Upper lobe of left lung (tissue), 6 donors: ENCODE results near the gene NCF2. TPM values are rescaled to one million over a fixed set of nuclear protein-coding genes. Genes with fewer than 3 reads are reported as not detected.

Source experiments
- ATAC-seq, 2 donors: fragments of 200-7000 bp; cut with Tn5 transposase; one replicate each; pipeline ENCODE4 v1.9.1; 2022; ENCODE audit warnings: mild to moderate bottlenecking in 2 of 2, moderate library complexity in 2 of 2; ENCODE audit not compliant: low FRiP score in 2 of 2
- DNase-seq, 2 donors: peaks; one replicate each; pipeline ENCODE4 v3.0.0-alpha.2; 2019 to 2020
- H3K27ac ChIP-seq, 4 donors: fragments of 200-600 bp; sonication (generic); one replicate each; pipeline ENCODE4 v1.5.1; 2016 to 2019
- H3K27me3 ChIP-seq, 4 donors: fragments of 200-600 bp; sonication (generic); one replicate each; pipeline ENCODE4 v1.5.1; 2017 to 2019
- H3K36me3 ChIP-seq, 4 donors: fragments of 200-600 bp; sonication (generic); one replicate each; pipeline ENCODE4 v1.5.1; 2016 to 2019
- H3K4me1 ChIP-seq, 4 donors: fragments of 200-600 bp; sonication (generic); one replicate each; pipeline ENCODE4 v1.5.1; 2018 to 2019
- H3K4me3 ChIP-seq, 4 donors: fragments of 200-600 bp; sonication (generic); one replicate each; pipeline ENCODE4 v1.5.1; 2017 to 2019; ENCODE audit warnings: mild to moderate bottlenecking in 2 of 4, moderate library complexity in 1 of 4
- H3K9me3 ChIP-seq, 4 donors: fragments of 200-600 bp; sonication (generic); one replicate each; pipeline ENCODE4 v1.5.1; 2018 to 2019
- CTCF ChIP-seq, 6 experiments: fragments of 450-650 bp in 4 of 6; fragments of 200-600 bp in 2 of 6; sonication (generic) in 2 of 6; IDR thresholded peaks; one replicate each; pipeline ENCODE4 v1.5.1; 2016 to 2019; ENCODE audit warnings: antibody characterized with exemption in 6 of 6
- EP300 ChIP-seq, 4 donors: sonication (generic); formaldehyde crosslinking; IDR thresholded peaks; one replicate each; pipeline ENCODE4 v1.5.1; 2017; ENCODE audit warnings: antibody characterized with exemption in 4 of 4, control low read depth in 2 of 4
- POLR2A ChIP-seq, 4 donors: fragments of 450-650 bp; IDR thresholded peaks; one replicate each; pipeline ENCODE4 v1.5.1; 2016 to 2017; ENCODE audit warnings: antibody characterized with exemption in 4 of 4, mild to moderate bottlenecking in 2 of 4
- POLR2AphosphoS5 ChIP-seq, 2 donors: sonication (generic); formaldehyde crosslinking; IDR thresholded peaks; one replicate each; pipeline ENCODE4 v1.5.1; 2017; ENCODE audit warnings: antibody characterized with exemption in 2 of 2
- WGBS, 2 donors: methylation state at CpG; one replicate each; pipeline ENCODE4 v1.1.5; 2017 to 2018; 5-methylcytosine and 5-hydroxymethylcytosine counted together
- total RNA-seq, 6 donors: library from RNA; depleted of rRNA in 4 of 6; stranded (reverse); fragments of >200 nt in 4 of 6; gene quantifications; one replicate each; pipeline versions ENCODE4 v1.1.0 to v1.2.1, GENCODE V29; 2016 to 2021
- donor health status: DM: no; HTN: no; CAD: no; lungs with moderate emphysema.
- donor health status: DM: no; HTN: yes; CAD: no; lungs with severe emphysema.

Gene NCF2
- total RNA-seq, 6 donors from 2014 or later = 68.5 to 202 (median 143) TPM

GRCh38 chr1:183533617-183534174, 56.6 kb downstream of the NCF2 start:
- DNase-seq = no peak
- H3K4me3 ChIP-seq = no peak overlapping the region
- no peaks in the 10 kb centered on the region for H3K4me1 ChIP-seq
- no peak overlapping the region for H3K27ac ChIP-seq
- TF ChIP-seq POLR2AphosphoS5 (IDR thresholded peaks at IDR 0.05) (no peak), CTCF (IDR thresholded peaks at IDR 0.05) (no peak), POLR2A (IDR thresholded peaks at IDR 0.05) (no peak), EP300 (IDR thresholded peaks at IDR 0.05) (no peak)
- 90 to 93% methylated on average over 3 of the region's 3 CpGs for WGBS, 2 donors
- H3K36me3 ChIP-seq = peaks cover 20 to 91% (median 44%) of the 10 kb centered on the region in 4 donors
- no peaks in the 10 kb centered on the region for H3K27me3 ChIP-seq
- ATAC-seq = no peak
- no peaks in the 10 kb centered on the region for H3K9me3 ChIP-seq

- Histone ChIP-seq H3K27ac (no peak overlapping the region), H3K4me1 (no peaks in the 10 kb centered on the region), H3K4me3 (no peak overlapping the region), H3K9me3 (no peaks in the 10 kb centered on the region), H3K27me3 (no peaks in the 10 kb centered on the region), H3K36me3 (peaks cover 14 to 85% (median 32%) of the 10 kb centered on the region in 4 donors)
- 96 to 98% methylated on average over 3 of the region's 3 CpGs for WGBS, 2 donors
- no peak for DNase-seq
- no peak for ATAC-seq
- no peak for TF ChIP-seq POLR2A (IDR thresholded peaks at IDR 0.05)
- no peak for TF ChIP-seq CTCF (IDR thresholded peaks at IDR 0.05)
- TF ChIP-seq POLR2AphosphoS5 (IDR thresholded peaks at IDR 0.05) = no peak
- TF ChIP-seq EP300 (IDR thresholded peaks at IDR 0.05) = no peak
Observed at GRCh38 chr1:183528577-183528976, 61.7 kb downstream of the NCF2 start.

- DNase-seq (no peak), ATAC-seq (no peak)
- Histone ChIP-seq H3K27ac (no peak overlapping the region), H3K9me3 (no peaks in the 10 kb centered on the region), H3K4me3 (no peak overlapping the region), H3K4me1 (no peaks in the 10 kb centered on the region), H3K27me3 (no peaks in the 10 kb centered on the region), H3K36me3 (peaks cover 9 to 69% (median 20%) of the 10 kb centered on the region in 4 donors)
- WGBS, 2 donors = 96 to 97% methylated on average over 1 of the region's 1 CpG
- no peak for TF ChIP-seq POLR2A (IDR thresholded peaks at IDR 0.05)
Observed at GRCh38 chr1:183522104-183522503, 68.2 kb downstream of the NCF2 start.

- Histone ChIP-seq H3K27ac (no peak overlapping the region), H3K36me3 (peaks cover 7 to 70% (median 20%) of the 10 kb centered on the region in 4 donors), H3K4me1 (peaks cover 0 to under 1% (median 0%) of the 10 kb centered on the region in 4 donors), H3K4me3 (no peak overlapping the region), H3K27me3 (no peaks in the 10 kb centered on the region), H3K9me3 (no peaks in the 10 kb centered on the region)
- no peak for TF ChIP-seq CTCF (IDR thresholded peaks at IDR 0.05)
- TF ChIP-seq EP300 (IDR thresholded peaks at IDR 0.05) = no peak
- no peak for TF ChIP-seq POLR2A (IDR thresholded peaks at IDR 0.05)
- no peak for TF ChIP-seq POLR2AphosphoS5 (IDR thresholded peaks at IDR 0.05)
- ATAC-seq (no peak), DNase-seq (no peak)
- WGBS, 2 donors = 93 to 100% methylated on average over 1 of the region's 1 CpG
Observed at GRCh38 chr1:183520379-183520778, 69.9 kb downstream of the NCF2 start.

- Histone ChIP-seq H3K36me3 (peaks cover 7 to 55% (median 20%) of the 10 kb centered on the region in 4 donors), H3K27me3 (no peaks in the 10 kb centered on the region), H3K9me3 (no peaks in the 10 kb centered on the region), H3K4me1 (peaks cover 0 to 9% (median 0%) of the 10 kb centered on the region in 4 donors), H3K27ac (no peak overlapping the region), H3K4me3 (no peak overlapping the region)
- no peak for ATAC-seq
- 84 to 91% methylated on average over 6 of the region's 6 CpGs for WGBS, 2 donors
- no peak for TF ChIP-seq POLR2AphosphoS5 (IDR thresholded peaks at IDR 0.05)
- TF ChIP-seq EP300 (IDR thresholded peaks at IDR 0.05) = no peak
- no peak for TF ChIP-seq POLR2A (IDR thresholded peaks at IDR 0.05)
- TF ChIP-seq CTCF (IDR thresholded peaks at IDR 0.05) = no peak
- no peak for DNase-seq
Observed at GRCh38 chr1:183517401-183517800, 72.9 kb downstream of the NCF2 start.
